ENCODE results near the gene KCNC1. TPM values are rescaled to one million over a fixed set of nuclear protein-coding genes. Genes with fewer than 3 reads are reported as not detected.

The KCNC1 gene
- polyA plus RNA-seq (2012; ENCODE audit: insufficient read depth, insufficient read length, low read depth) = 2.9 TPM

DNA sequence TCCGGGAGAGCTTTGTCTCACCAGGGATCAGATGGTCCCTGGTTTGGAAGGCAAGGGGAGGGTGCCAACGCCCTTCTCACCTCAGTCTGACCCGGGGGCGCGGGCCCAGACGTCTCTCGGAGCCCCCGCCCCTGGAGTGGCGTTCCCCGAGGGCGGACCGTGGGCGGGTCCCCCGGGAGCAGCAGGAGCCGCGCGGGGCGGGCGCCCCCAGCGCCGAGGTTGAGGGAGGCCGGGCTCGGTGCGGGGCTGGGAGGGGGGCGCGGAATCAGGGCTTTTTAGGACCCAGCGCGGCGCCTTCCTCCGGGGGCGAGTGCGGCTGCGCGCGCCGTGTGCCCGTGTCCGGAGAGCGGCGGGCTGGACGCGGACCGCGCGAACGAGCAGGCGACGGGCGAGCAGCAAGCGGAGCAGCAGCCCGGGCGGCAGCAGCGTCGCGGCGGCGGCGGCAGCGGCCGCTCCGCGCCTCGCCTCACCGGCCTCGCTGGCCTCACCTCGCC, at the start of gene KCNC1:
Gene KCNC1 (plus strand): TSS at position 364 of the 494 bp plus-strand sequence. CDS start 1,222 bp downstream, outside the sequence.
- no peaks in the 10 kb centered on the region for H3K36me3 ChIP-seq
- peak within 1 kb of the TSS; percentile 65 for H3K4me3 ChIP-seq (ENCODE audit: low read depth, low read length)
- H3K4me1 ChIP-seq = no peaks in the 10 kb centered on the region; the same call in 1 of the 2 replicates
- TF ChIP-seq, protein P1, sequence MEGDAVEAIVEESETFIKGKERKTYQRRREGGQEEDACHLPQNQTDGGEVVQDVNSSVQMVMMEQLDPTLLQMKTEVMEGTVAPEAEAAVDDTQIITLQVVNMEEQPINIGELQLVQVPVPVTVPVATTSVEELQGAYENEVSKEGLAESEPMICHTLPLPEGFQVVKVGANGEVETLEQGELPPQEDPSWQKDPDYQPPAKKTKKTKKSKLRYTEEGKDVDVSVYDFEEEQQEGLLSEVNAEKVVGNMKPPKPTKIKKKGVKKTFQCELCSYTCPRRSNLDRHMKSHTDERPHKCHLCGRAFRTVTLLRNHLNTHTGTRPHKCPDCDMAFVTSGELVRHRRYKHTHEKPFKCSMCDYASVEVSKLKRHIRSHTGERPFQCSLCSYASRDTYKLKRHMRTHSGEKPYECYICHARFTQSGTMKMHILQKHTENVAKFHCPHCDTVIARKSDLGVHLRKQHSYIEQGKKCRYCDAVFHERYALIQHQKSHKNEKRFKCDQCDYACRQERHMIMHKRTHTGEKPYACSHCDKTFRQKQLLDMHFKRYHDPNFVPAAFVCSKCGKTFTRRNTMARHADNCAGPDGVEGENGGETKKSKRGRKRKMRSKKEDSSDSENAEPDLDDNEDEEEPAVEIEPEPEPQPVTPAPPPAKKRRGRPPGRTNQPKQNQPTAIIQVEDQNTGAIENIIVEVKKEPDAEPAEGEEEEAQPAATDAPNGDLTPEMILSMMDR (IDR thresholded peaks at IDR 0.05; ENCODE audit: low read depth, low read length) = no peak
- peak; percentile 73 for DNase-seq
- no peaks in the 10 kb centered on the region for H3K9me3 ChIP-seq
- H3K27me3 ChIP-seq = no peaks in the 10 kb centered on the region

DNA sequence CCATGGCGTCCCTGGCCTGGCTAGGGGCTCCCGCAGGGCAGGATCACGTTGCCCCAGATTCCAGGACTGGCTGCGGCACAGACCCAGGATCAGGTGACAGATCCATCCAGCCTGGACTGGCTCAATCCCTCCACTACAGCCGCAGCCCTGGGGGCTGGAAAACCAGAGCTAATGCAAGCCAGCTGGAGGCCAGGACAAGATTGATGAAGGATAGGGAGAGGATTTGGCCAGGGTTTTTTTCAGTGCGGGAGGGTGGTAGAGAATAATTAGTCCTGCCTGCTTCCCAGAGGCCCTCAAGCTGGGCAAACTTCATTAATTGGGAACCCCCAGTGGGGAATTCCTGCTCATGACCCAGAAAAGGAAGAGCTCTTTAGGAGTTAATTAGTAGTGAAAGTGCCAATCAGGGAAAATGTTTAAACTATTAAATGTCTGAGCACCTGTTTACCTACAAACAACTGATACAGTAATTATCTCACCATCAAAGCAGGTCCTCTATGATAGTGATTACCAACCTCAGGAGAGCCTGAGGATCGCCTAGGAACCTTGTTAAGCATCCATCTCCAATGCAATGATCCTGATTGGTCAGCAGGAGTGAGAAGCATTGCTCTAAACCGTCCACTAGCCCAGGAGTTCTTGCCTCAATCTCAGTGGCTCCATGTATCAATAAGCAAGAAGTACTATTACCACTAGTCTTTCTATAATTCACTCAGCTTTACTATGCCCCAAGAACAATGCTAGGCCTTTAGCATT, 48.2 kb upstream of the KCNC1 start:
- peak; percentile 81 for DNase-seq
- H3K36me3 ChIP-seq = no peaks in the 10 kb centered on the region
- H3K27me3 ChIP-seq = no peaks in the 10 kb centered on the region
- H3K9me3 ChIP-seq = no peaks in the 10 kb centered on the region
- TF ChIP-seq, protein P1 (IDR thresholded peaks at IDR 0.05; ENCODE audit: low read depth, low read length) = no peak
- no peak overlapping the region for H3K4me3 ChIP-seq (ENCODE audit: low read depth, low read length)
- H3K4me1 ChIP-seq = no peaks in the 10 kb centered on the region; the same call in 1 of the 2 replicates

DNA sequence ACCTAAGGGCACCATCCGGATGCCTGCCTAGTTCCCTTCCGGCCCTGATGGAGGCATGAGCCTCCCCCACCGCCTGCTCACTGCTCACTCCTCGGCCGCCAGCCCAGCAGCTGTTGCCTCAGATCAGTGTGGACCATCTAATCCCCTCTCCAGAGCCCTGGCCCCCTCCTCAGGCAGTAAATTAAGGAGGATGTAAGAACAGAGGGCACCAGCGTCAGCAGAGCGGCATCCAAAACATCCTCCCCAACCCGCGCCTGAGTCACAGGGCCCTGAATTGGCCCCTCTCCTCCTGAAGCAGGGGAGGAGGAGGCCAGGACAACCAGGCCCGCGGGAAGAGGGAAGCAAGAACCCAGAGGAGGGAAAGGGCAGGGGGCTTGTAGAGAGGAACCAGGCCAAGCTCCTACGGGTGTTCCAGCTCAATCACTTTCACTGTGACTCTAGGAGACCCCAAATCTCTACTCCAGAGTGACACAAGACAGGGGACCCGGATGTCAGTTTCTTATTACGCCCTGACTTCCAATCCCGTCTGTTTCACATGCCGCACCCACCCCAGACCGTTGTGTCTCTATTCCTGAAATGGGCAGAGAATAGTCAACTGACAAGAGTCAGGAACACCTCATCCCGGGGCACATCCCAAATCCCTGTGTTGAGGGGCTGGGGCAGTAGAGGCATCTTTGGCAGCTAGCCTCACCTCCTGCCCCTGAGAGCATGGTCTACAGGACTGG, 46.5 kb upstream of the KCNC1 start:
- H3K27me3 ChIP-seq = no peaks in the 10 kb centered on the region
- TF ChIP-seq, protein P1 (IDR thresholded peaks at IDR 0.05; ENCODE audit: low read depth, low read length) = no peak
- H3K4me1 ChIP-seq = no peaks in the 10 kb centered on the region; the same call in 1 of the 2 replicates
- H3K4me3 ChIP-seq (ENCODE audit: low read depth, low read length) = no peak overlapping the region
- H3K9me3 ChIP-seq = no peaks in the 10 kb centered on the region
- no peaks in the 10 kb centered on the region for H3K36me3 ChIP-seq
- DNase-seq = no peak

DNA sequence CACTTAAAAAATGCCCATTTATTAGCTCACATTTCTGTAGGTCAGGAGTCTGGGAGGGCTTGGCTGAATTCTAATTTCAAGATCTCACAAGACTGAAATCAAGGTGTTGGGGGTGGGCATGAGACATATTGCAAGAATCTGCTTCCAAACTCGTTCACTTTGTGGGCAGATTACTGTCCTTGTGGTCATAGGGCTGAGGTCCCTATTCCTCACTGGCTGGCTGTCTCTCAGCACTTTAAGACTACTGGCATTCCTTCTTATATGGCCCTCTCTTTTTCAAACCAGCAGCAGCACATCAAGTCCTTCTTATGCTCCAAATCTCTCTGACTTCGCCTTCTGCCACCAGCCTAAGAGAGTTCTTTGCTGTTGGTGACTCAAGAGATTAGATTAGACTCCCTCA, 43.0 kb upstream of the KCNC1 start:
- Histone ChIP-seq H3K9me3 (no peaks in the 10 kb centered on the region), H3K36me3 (no peaks in the 10 kb centered on the region), H3K4me1 (no peaks in the 10 kb centered on the region; the same call in 1 of the 2 replicates), H3K4me3 (ENCODE audit: low read depth, low read length) (no peak overlapping the region), H3K27me3 (peaks cover 7% of the 10 kb centered on the region)
- TF ChIP-seq, protein P1 (IDR thresholded peaks at IDR 0.05; ENCODE audit: low read depth, low read length) = no peak
- no peak for DNase-seq

DNA sequence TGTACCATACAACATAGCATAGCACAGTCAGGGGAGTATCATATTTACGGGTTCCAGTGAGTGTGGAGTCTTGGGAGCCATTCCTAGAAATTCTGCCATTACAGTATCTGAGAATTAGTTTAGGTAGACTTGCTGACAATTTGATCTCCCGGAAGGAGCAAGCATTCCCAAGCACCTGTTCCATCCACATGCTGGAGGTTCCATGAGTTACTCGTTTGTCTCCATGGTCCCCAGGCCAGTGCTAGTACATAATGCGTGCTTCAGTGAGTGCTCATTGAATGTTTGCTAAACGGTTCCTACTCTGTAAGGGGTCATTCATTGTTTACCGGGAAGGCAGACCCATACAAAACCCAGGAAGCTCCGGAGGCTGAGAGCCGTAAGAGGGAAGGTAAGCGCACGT, 42.6 kb upstream of the KCNC1 start:
- Histone ChIP-seq H3K4me1 (no peaks in the 10 kb centered on the region), H3K27me3 (peaks cover 7% of the 10 kb centered on the region), H3K36me3 (no peaks in the 10 kb centered on the region), H3K4me3 (ENCODE audit: low read depth, low read length) (no peak overlapping the region), H3K9me3 (no peaks in the 10 kb centered on the region)
- DNase-seq = no peak
- TF ChIP-seq, protein P1 (IDR thresholded peaks at IDR 0.05; ENCODE audit: low read depth, low read length) = no peak
